Tibial nerve (tissue), 4 donors: ENCODE results near the gene CHL1.

ENCODE experiments used
- EP300 ChIP-seq, 2 donors: sonication (generic); formaldehyde crosslinking; IDR thresholded peaks; one replicate each; pipeline ENCODE4 v1.6.1; 2017; ENCODE audit warnings: antibody characterized with exemption in 2 of 2, mild to moderate bottlenecking in 1 of 2
- POLR2A ChIP-seq, 2 donors: fragments of 450-650 bp; IDR thresholded peaks; one replicate each; pipeline ENCODE4 v1.6.1; 2017; ENCODE audit warnings: antibody characterized with exemption in 2 of 2, mild to moderate bottlenecking in 2 of 2, moderate library complexity in 2 of 2
- TF ChIP-seq, protein P1 (sequence below), 5 experiments: fragments of 200-600 bp in 3 of 5; fragments of 450-650 bp in 2 of 5; sonication (generic) in 3 of 5; IDR thresholded peaks; one replicate each; pipeline ENCODE4 v1.5.1; 2016 to 2019; ENCODE audit warnings: antibody characterized with exemption in 5 of 5, mild to moderate bottlenecking in 3 of 5, moderate library complexity in 2 of 5

DNA sequence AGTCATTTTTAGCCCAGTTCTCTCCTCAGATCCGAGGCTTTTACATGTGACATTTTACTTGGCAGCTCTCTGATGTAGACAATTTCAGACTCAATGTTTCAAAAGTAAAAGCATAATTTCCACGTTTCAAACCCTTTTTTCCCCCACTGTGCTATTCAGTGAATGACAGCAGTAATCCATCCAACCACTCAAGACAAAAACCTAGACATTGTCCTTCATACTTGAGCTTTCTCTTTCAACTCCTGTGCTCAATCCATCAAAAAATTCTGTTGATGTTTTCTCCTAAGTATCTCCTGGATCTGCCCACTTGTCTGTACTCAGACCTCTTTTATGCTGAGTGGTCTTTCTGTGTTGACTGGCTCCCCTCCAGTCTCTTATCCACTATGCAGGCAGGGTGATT lies 214.7 kb downstream of the CHL1 start:
- no peak for TF ChIP-seq POLR2A (IDR thresholded peaks at IDR 0.05)
- TF ChIP-seq, protein P1, sequence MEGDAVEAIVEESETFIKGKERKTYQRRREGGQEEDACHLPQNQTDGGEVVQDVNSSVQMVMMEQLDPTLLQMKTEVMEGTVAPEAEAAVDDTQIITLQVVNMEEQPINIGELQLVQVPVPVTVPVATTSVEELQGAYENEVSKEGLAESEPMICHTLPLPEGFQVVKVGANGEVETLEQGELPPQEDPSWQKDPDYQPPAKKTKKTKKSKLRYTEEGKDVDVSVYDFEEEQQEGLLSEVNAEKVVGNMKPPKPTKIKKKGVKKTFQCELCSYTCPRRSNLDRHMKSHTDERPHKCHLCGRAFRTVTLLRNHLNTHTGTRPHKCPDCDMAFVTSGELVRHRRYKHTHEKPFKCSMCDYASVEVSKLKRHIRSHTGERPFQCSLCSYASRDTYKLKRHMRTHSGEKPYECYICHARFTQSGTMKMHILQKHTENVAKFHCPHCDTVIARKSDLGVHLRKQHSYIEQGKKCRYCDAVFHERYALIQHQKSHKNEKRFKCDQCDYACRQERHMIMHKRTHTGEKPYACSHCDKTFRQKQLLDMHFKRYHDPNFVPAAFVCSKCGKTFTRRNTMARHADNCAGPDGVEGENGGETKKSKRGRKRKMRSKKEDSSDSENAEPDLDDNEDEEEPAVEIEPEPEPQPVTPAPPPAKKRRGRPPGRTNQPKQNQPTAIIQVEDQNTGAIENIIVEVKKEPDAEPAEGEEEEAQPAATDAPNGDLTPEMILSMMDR (IDR thresholded peaks at IDR 0.05): no peak
- no peak for TF ChIP-seq EP300 (IDR thresholded peaks at IDR 0.05)
